Stimulated activated naive CD8-positive, alpha-beta T cell treated with anti-CD3 and anti-CD28 coated beads, Interleukin-15, Interleukin-2, amounts not matched to agents 100 ng/mL and 50 ng/mL, for 24 hours (primary cell): ENCODE measurements around the gene LENG9.
A peak's percentile ranks its signal among the peaks of the same experiment; 100 is the strongest.

Experiments used
- H3K27ac Mint-ChIP-seq: one replicate; pipeline ENCODE4 v1.8.0; 2021; ENCODE audit warnings: mild to moderate bottlenecking, mixed read lengths
- H3K27me3 Mint-ChIP-seq: one replicate; pipeline ENCODE4 v1.8.0; 2021; ENCODE audit warnings: mixed read lengths
- H3K36me3 Mint-ChIP-seq: one replicate; pipeline ENCODE4 v1.8.0; 2021; ENCODE audit warnings: low read depth, mixed read lengths
- H3K4me1 Mint-ChIP-seq: one replicate; pipeline ENCODE4 v1.8.0; 2021; ENCODE audit warnings: low read depth, mixed read lengths
- H3K4me3 Mint-ChIP-seq: one replicate; pipeline ENCODE4 v1.8.0; 2021; ENCODE audit warnings: mild to moderate bottlenecking, mixed read lengths
- H3K9me3 Mint-ChIP-seq: one replicate; pipeline ENCODE4 v1.8.0; 2021; ENCODE audit warnings: mixed read lengths

Gene LENG9

DNA sequence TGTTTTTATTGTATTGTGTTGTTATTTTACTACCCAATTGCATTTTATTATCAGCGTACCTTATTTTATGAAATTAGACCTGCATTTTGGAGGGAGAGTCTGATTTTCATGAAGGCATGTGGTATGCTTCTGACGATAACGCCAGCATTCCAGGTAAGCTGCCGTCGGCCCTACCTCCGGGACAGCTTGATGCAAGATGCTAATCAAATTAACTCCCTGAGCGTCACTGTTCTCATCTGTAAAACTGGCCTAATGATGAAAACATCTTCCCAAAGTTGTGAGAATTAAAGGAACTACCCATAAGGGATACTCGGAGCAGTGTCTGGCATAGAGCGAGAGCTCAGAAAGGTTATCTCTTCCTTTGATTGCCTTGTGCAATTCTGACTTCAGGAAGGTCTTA is 26.2 kb upstream of the LENG9 start:
- Mint-ChIP-seq H3K4me3 (no peak overlapping the region), H3K27me3 (peaks cover 22% of the 10 kb centered on the region), H3K36me3 (no peaks in the 10 kb centered on the region), H3K27ac (no peak overlapping the region), H3K9me3 (no peaks in the 10 kb centered on the region), H3K4me1 (no peaks in the 10 kb centered on the region)

DNA sequence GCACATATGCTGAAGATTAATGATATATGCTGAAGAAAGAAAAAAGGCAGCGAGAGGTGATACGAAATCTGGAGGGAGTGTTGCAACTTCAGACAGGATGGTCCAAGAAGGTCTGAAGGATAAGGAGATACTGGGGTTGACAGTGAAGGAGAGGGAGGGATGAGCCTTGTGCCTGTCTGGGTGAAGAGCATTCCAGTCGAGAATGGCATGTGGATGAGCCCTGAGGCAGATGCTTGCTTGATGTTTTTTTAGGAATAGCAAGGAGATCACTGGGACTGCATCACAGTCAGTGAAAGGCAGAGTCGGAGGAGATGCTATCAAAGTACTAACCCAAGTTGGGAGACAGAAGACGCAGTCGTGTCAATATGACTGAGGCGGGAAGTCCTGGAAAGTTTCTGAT is 25.8 kb upstream of the LENG9 start:
- Mint-ChIP-seq H3K27me3 (peaks cover 22% of the 10 kb centered on the region), H3K4me1 (no peaks in the 10 kb centered on the region), H3K9me3 (no peaks in the 10 kb centered on the region), H3K36me3 (no peaks in the 10 kb centered on the region), H3K4me3 (no peak overlapping the region), H3K27ac (no peak overlapping the region)

DNA sequence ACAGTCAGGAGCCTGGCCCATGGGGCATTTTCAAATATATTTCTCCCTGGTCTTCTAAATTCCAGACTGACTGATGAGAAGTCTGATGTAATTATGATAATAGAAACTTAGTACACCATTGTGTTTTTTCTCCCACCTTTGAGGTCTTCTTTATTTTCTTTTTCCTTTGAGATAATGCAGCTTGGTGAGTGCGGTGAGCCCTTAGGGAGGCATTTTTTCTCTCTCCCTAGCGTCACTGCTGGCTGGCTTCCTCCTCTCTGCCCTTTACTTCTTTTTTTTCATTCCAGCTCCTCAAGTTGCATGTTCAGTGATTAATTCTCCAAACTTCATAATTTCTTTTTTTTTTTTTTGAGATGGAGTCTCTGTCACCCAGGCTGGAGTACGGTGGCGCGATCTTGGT is 22.3 kb upstream of the LENG9 start:
- Mint-ChIP-seq H3K4me3 (no peak overlapping the region), H3K36me3 (no peaks in the 10 kb centered on the region), H3K27me3 (peaks cover 25% of the 10 kb centered on the region), H3K4me1 (peaks cover 18% of the 10 kb centered on the region), H3K27ac (no peak overlapping the region), H3K9me3 (no peaks in the 10 kb centered on the region)

DNA sequence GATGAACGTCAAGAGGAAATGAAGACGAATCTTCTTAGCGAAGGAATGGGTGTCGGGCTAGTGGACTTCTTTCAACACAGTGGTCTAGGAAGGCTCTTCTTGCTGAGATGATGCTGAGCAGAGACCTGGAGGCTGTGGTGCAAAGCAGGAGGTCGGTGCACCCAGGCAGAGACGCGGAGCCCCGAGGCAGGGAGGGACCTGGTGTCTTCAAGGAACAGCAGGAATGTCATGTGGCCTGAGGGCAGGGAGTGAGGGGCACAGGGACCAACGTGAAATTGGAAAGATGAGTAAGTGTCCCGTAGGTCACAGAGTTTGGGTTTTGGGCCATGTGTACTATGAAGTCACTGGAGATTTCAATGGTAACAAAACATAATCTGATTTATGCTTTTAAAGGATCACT is 20.9 kb upstream of the LENG9 start:
- peaks cover 34% of the 10 kb centered on the region for H3K27me3 Mint-ChIP-seq
- H3K27ac Mint-ChIP-seq = no peak overlapping the region
- peaks cover 18% of the 10 kb centered on the region for H3K4me1 Mint-ChIP-seq
- no peaks in the 10 kb centered on the region for H3K9me3 Mint-ChIP-seq
- H3K36me3 Mint-ChIP-seq = no peaks in the 10 kb centered on the region
- no peak overlapping the region for H3K4me3 Mint-ChIP-seq

DNA sequence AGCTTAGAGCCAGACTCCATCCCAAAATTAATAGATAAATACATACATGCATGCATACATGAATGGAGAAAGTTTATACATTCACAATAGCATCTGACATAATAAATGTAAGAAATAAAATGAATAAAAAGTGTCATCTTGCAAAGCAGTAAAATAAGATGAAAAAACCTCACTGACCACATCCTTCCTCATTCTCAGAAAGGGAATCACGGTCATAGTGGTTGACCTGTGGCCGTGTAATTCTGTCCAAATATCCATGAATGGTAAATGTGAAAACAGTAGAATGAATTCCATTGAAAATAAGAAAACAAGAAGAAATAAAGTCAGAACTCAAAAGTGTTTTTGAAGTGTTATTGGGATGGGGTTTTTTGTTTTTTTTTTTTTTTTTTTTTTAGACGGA is 19.3 kb upstream of the LENG9 start:
- no peak overlapping the region for H3K4me3 Mint-ChIP-seq
- no peaks in the 10 kb centered on the region for H3K9me3 Mint-ChIP-seq
- no peak overlapping the region for H3K27ac Mint-ChIP-seq
- H3K36me3 Mint-ChIP-seq = no peaks in the 10 kb centered on the region
- peaks cover 18% of the 10 kb centered on the region for H3K4me1 Mint-ChIP-seq
- H3K27me3 Mint-ChIP-seq = peaks cover 42% of the 10 kb centered on the region

DNA sequence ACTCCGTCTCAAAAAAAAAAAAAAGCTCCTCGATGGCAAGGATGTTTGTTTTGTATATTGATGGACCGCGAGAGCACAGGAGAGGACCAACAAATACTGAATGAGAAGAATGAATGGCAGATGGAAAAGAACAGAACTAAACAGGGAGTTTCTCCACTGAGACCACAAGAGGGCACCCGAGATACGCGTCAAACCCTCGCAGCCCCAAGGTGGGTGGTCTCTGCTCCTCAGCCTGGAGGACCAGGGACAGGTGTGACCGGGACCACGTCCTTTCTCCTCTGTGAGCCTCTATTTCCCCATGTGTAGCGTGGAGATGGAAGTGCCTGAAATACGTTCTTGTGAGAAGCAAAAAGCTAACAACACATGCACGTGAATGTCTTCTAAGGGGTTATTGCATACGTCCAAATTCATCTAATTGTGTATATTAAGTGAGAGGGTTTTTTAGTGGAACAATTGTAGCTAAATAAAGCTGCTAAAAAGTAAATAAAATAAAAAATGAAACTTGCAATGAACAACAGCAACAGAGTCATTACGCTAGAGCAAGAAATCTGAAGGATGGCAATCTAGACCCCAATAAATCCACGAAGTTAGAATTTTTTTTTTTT is 17.9 kb upstream of the LENG9 start:
- Mint-ChIP-seq H3K4me1 (peaks cover 18% of the 10 kb centered on the region), H3K27ac (no peak overlapping the region), H3K4me3 (no peak overlapping the region), H3K9me3 (no peaks in the 10 kb centered on the region), H3K27me3 (peaks cover 53% of the 10 kb centered on the region), H3K36me3 (no peaks in the 10 kb centered on the region)

DNA sequence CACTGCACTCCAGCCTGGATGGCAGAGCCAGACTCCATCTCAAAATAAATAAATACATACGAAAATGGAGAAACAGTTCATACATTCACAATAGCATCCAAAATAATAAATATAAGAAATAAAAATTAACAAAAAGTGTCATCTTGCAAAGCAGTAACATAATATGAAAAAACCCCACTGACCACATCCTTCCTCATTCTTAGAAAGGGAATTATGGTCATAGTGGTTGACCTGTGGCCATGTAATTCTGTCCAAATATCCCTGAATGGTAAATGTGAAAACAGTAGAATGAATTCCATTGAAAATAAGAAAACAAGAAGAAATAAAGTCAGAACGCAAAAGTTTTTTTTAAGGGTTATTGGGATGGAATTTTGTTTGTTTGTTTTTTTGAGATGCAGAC is 16.5 kb upstream of the LENG9 start:
- no peak overlapping the region for H3K4me3 Mint-ChIP-seq
- peaks cover 52% of the 10 kb centered on the region for H3K27me3 Mint-ChIP-seq
- peaks cover 18% of the 10 kb centered on the region for H3K4me1 Mint-ChIP-seq
- H3K27ac Mint-ChIP-seq = no peak overlapping the region
- H3K9me3 Mint-ChIP-seq = no peaks in the 10 kb centered on the region
- H3K36me3 Mint-ChIP-seq = no peaks in the 10 kb centered on the region

DNA sequence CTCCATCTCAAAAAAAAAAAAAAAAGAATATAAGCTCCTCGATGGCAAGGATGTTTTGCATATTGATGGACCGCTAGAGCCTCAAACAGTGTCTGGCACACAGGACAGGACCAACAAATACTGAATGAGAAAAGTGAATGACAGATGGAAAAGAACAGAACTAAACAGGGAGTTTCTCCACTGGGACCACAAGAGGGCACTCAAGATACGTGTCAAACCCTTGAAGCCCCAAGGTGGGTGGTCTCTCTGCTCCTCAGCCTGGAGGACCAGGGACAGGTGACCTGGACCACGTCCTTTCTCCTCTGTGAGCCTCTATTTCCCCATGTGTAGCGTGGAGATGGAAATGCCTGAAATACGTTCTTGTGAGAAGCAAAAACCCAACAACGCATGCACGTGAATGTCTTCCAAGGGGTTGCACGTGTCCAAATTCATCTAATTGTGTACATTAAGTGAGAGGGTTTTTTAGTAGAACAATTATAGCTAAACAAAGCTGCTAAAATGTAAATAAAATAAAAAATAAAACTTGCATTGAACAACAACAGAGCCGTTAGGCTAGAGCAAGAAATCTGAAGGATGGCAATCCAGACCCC is 15.2 kb upstream of the LENG9 start:
- H3K4me1 Mint-ChIP-seq = peaks cover 18% of the 10 kb centered on the region
- no peak overlapping the region for H3K4me3 Mint-ChIP-seq
- H3K36me3 Mint-ChIP-seq = no peaks in the 10 kb centered on the region
- H3K9me3 Mint-ChIP-seq = no peaks in the 10 kb centered on the region
- no peak overlapping the region for H3K27ac Mint-ChIP-seq
- H3K27me3 Mint-ChIP-seq = peaks cover 53% of the 10 kb centered on the region

DNA sequence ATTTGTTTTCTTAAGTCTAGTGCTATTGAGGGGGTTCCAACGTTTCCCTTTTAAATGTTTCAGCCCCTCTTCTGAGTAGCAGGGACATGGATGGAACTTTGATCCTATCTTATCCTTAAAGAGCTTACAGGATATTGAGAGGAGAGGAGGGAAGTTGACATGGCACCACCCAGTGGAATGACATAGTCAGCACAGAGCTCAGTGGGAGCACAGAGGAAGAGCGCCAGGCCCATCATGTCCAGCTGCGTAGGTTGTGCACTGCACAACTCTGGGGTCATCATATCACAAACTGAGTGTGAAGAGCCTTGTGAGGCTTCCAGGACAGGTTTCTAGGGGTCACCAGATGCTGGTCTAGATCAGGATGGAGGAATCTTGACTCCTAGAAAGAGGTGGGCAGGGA is 14.1 kb upstream of the LENG9 start:
- Mint-ChIP-seq H3K27ac (no peak overlapping the region), H3K4me1 (peaks cover 17% of the 10 kb centered on the region), H3K9me3 (no peaks in the 10 kb centered on the region), H3K4me3 (no peak overlapping the region), H3K27me3 (peaks cover 55% of the 10 kb centered on the region), H3K36me3 (no peaks in the 10 kb centered on the region)

DNA sequence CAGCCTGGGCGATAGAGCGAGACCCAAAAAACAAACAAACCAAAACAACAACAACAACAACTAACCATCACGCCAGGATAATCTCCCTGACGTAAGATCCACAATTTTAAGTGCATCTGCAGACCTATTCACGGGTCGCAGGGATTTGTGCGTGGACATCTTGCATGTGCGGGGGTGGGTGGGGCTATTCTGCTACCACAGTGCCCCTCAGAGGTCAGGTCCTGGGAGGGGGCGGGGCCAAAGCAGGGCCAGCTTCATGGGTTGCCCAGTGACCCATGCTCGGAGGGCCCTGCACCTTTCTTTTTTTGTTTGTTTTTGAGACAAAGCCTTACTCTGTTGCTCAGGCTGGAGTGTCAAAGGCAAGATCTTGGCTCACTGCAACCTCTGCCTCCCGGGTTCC is 12.1 kb upstream of the LENG9 start:
- peaks cover 51% of the 10 kb centered on the region for H3K27me3 Mint-ChIP-seq
- no peaks in the 10 kb centered on the region for H3K9me3 Mint-ChIP-seq
- H3K4me1 Mint-ChIP-seq = peaks cover 8% of the 10 kb centered on the region
- no peak overlapping the region for H3K4me3 Mint-ChIP-seq
- no peaks in the 10 kb centered on the region for H3K36me3 Mint-ChIP-seq
- H3K27ac Mint-ChIP-seq = no peak overlapping the region

DNA sequence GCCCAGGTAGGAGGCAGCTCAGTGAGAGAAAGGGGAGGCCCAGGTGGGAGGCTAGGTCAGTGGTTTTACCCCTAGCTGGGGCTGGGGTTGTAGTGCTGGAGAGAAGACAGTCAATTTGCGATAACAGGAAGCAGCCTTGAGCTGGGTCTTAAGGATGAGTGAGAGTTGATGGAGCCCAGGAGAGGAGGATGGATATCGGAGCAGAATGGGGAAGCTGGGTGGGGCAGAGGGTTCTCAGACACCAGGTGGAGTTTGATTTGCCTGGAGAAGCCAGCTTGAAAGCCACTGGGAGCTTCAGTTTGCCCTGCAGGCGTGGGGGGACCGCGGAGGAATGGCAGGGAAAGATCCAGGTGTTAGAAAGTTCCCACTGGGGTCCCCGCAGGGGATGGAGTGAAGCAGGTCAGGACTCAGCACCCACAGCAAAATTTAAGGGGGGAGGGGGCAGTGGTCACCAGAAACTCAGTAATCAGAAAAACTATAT is 10.4 kb upstream of the LENG9 start:
- Mint-ChIP-seq H3K4me3 (no peak overlapping the region), H3K27me3 (peaks cover 54% of the 10 kb centered on the region), H3K27ac (no peak overlapping the region), H3K4me1 (peaks cover 15% of the 10 kb centered on the region), H3K9me3 (no peaks in the 10 kb centered on the region), H3K36me3 (no peaks in the 10 kb centered on the region)

DNA sequence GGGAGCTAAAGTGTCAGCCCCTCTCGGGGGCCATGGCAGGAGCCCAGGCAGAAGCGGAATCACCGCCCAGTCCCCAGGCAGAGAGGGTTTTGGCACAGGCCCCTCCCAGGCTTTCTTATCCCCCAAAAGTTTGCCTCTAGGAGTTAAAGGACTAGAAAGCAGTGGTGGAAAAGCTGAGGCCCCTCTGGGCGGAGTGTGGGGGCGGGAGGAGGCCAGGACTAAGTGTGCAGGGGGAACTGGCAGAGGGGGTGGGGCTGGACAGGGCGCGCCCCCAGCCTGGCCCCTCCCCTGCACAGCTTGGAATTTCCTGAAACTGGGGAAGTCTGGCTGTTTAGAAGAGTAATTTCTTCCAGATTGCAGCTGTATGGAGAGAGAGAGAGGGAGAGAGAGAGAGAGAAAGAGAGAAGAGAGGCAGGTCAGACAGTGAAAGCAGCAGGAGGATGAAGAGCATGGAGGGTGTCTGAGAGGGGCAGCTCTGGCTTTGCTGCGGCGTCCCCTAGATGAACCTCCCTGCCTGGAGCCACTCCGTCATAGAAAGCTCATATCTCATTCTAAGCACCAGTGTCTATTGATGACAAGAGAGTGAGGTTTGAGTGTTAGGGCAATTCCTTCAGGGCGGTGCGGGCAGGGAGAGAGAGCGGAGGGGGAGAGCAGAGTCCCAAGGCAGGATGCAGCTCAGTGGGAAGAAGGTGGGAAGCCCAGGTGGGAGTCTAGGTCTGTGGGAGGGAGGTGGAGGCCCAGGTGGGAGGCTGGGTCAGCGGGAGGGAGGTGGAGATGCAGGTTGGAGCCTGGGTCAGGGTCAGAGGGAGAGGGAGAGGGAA is 9.7 kb upstream of the LENG9 start, which contains the start of gene CDC42EP5:
TSS of gene CDC42EP5 (minus strand) at position 226 of the 821 bp plus-strand sequence. CDS start 7,749 bp downstream, outside the sequence.
- Mint-ChIP-seq H3K27ac (no peak within 1 kb of the TSS), H3K4me3 (peak within 1 kb of the TSS; percentile 20), H3K9me3 (no peaks in the 10 kb centered on the region), H3K27me3 (peaks cover 53% of the 10 kb centered on the region), H3K36me3 (no peaks in the 10 kb centered on the region), H3K4me1 (peaks cover 15% of the 10 kb centered on the region)

DNA sequence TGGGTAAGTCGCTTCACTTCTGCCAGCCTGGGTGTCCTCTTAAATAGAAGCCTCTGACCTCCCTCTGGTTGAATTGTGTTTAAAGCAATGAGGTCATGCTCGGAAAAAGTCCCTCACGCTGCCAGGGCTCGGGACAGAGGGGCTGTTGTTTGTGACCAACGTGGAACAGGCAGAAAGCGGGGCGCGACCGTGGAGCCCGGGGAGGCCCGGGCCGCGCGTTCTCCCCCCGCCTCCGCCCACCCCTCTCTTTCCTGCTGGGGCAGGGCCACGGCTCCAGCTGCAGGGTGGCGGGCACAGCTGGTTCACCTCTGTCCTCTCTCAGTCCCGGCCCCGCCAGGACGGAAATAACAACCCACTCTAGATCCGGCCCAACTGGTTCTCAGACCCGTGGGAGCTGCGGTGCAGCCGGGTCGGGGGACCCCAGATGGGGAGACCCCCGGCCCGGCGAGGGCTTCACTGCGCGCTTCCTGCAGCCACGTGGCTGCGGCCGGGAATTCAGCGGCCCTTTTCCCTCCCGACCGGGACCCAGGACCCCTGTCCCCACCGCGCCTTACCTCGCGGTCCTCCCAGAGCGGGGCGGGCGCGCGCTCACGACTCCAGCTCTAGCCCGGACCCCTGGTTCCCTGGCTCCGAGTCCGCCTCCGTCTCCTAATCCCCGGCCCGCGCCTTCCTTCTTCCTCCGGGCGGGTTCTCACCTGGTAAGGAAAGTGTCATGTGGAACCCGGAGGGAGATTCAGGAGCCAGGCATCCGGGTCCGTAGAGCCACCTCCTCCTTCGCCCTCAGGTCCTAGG is 7.6 kb upstream of the LENG9 start:
- peaks cover 46% of the 10 kb centered on the region for H3K27me3 Mint-ChIP-seq
- no peaks in the 10 kb centered on the region for H3K9me3 Mint-ChIP-seq
- no peaks in the 10 kb centered on the region for H3K36me3 Mint-ChIP-seq

DNA sequence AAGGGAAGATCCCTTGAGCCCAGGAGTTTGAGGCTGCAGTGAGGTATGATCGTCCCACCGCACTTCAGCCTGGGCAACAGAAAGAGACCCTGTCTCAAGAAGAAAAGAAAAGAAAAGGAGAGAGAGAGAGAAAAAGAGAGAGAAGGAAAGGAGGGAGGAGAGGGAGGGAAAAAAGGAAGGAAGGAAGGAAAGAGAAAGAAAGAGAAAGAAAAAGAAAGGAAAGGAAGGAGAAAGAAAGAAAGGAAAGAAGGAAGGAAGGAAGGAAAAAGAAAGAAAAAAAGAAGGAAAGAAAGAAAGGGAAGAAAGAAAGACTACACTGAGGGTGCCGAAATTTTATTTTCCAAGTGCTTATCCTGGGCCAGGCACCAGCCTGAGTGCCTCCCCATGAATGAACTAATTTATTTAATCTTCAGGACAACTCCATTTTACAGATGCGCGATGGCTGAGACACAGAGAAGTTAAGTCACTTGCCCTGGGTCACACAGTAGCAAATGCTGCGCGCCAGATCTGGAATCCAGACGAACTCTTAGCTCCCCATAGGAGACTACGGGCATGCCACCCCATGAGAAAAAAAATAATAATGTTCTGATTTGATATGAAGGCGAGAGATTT is 6.8 kb upstream of the LENG9 start:
- Mint-ChIP-seq H3K9me3 (no peaks in the 10 kb centered on the region), H3K36me3 (no peaks in the 10 kb centered on the region), H3K4me1 (peaks cover 15% of the 10 kb centered on the region), H3K27me3 (peaks cover 50% of the 10 kb centered on the region), H3K4me3 (no peak overlapping the region), H3K27ac (peak overlapping the region; percentile 2)

More for the DNA sequence above, 7.6 kb upstream of the LENG9 start:
- Mint-ChIP-seq H3K4me1 (peaks cover 15% of the 10 kb centered on the region), H3K4me3 (no peak overlapping the region), H3K27ac (no peak overlapping the region)
